Measurements from ENCODE around the gene MYOM1. TPM values are rescaled to one million over a fixed set of nuclear protein-coding genes. Genes with fewer than 3 reads are reported as not detected.
"Not testable (repeated sequence)": the region's sequence is repeated elsewhere in the genome, so short reads cannot be mapped to it uniquely, and the experiment has no call there.

Gene MYOM1
- total RNA-seq, 1 donor from 2014 or later: 2.5 TPM

- ATAC-seq: peak; percentile 97
Measured at GRCh38 chr18:3037423-3037915, 182.3 kb downstream of the MYOM1 start.

DNA sequence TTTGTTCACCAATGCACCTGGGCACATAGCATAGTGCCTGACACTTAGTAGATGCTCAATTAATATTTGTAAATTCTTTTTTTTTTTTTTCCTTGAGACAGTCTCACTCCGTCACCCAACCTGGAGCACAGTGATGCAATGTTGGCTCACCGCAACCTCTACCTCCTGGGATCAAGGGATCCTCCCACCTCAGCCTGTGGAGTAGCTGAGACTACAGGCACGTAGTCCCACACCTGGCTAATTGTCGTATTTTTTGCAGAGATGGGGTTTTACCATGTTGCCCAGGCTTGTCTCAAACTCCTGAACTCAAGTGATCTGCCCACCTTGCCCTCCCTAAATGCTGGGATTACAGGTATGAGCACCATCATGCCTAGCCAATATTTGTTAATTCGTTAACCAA lies 183.7 kb downstream of the MYOM1 start:
- Histone ChIP-seq H3K4me1 (peaks cover 4% of the 10 kb centered on the region), H3K9me3 (no peaks in the 10 kb centered on the region), H3K4me3 (no peak overlapping the region), H3K27ac (no peak overlapping the region), H3K36me3 (no peaks in the 10 kb centered on the region), H3K27me3 (no peaks in the 10 kb centered on the region)
- TF ChIP-seq, protein P1, sequence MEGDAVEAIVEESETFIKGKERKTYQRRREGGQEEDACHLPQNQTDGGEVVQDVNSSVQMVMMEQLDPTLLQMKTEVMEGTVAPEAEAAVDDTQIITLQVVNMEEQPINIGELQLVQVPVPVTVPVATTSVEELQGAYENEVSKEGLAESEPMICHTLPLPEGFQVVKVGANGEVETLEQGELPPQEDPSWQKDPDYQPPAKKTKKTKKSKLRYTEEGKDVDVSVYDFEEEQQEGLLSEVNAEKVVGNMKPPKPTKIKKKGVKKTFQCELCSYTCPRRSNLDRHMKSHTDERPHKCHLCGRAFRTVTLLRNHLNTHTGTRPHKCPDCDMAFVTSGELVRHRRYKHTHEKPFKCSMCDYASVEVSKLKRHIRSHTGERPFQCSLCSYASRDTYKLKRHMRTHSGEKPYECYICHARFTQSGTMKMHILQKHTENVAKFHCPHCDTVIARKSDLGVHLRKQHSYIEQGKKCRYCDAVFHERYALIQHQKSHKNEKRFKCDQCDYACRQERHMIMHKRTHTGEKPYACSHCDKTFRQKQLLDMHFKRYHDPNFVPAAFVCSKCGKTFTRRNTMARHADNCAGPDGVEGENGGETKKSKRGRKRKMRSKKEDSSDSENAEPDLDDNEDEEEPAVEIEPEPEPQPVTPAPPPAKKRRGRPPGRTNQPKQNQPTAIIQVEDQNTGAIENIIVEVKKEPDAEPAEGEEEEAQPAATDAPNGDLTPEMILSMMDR (IDR thresholded peaks at IDR 0.05): no peak
- ATAC-seq: no peak
- intact Hi-C loops (cut with DNase I): no loop called here
- no peak for DNase-seq

More at GRCh38 chr18:3037423-3037915, 182.3 kb downstream of the MYOM1 start:
- intact Hi-C loops (cut with DNase I): no loop called here
- peaks cover 4% of the 10 kb centered on the region for H3K4me1 ChIP-seq
- no peak for DNase-seq
- H3K27me3 ChIP-seq: no peaks in the 10 kb centered on the region
- H3K4me3 ChIP-seq: no peak overlapping the region
- peak overlapping the region; percentile 75 for H3K27ac ChIP-seq
- TF ChIP-seq, protein P1 (IDR thresholded peaks at IDR 0.05): no peak
- no peaks in the 10 kb centered on the region for H3K36me3 ChIP-seq
- no peaks in the 10 kb centered on the region for H3K9me3 ChIP-seq

GRCh38 chr18:3035635-3036034 lies 184.1 kb downstream of the MYOM1 start:
- ATAC-seq (no peak), DNase-seq (no peak)
- H3K4me1 ChIP-seq: peaks cover 4% of the 10 kb centered on the region
- H3K36me3 ChIP-seq: no peaks in the 10 kb centered on the region
- no peaks in the 10 kb centered on the region for H3K27me3 ChIP-seq
- TF ChIP-seq, protein P1 (IDR thresholded peaks at IDR 0.05): no peak
- intact Hi-C loops (cut with DNase I): no loop called here
- no peaks in the 10 kb centered on the region for H3K9me3 ChIP-seq
- H3K4me3 ChIP-seq: no peak overlapping the region
- no peak overlapping the region for H3K27ac ChIP-seq

DNA sequence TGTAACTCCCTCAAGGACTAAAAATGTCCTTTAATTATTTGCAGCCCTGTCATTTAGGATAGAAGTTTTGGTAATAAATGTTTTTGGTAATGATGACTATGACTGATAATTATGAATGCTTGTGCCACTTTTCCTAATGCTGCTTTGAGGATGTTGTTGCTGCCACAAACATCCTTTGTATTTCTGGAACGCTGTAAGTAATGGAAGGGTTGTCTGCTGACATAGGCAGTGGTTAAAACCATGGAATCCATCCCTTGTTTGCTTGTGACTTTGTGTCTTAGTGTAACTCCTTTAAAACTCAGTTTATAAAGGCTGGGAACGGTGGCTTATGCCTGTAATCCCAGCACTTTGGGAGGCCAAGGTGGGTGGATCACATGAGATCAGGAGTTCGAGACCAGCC lies 187.0 kb downstream of the MYOM1 start:
- DNase-seq (no peak), ATAC-seq (no peak)
- TF ChIP-seq, protein P1 (IDR thresholded peaks at IDR 0.05): no peak
- Histone ChIP-seq H3K9me3 (no peaks in the 10 kb centered on the region), H3K27ac (no peak overlapping the region), H3K4me3 (no peak overlapping the region), H3K4me1 (peaks cover 13% of the 10 kb centered on the region), H3K27me3 (no peaks in the 10 kb centered on the region), H3K36me3 (no peaks in the 10 kb centered on the region)
- intact Hi-C loops (cut with DNase I): no loop called here

GRCh38 chr18:3029215-3029952 lies 190.4 kb downstream of the MYOM1 start:
- Histone ChIP-seq H3K27me3 (no peaks in the 10 kb centered on the region), H3K27ac (no peak overlapping the region), H3K4me1 (peaks cover 9% of the 10 kb centered on the region), H3K9me3 (no peaks in the 10 kb centered on the region), H3K4me3 (no peak overlapping the region), H3K36me3 (no peaks in the 10 kb centered on the region)
- intact Hi-C loops (cut with DNase I): no loop called here
- ATAC-seq: peak; percentile 77
- no peak for DNase-seq
- TF ChIP-seq, protein P1 (IDR thresholded peaks at IDR 0.05): no peak

- H3K9me3 ChIP-seq; H3K4me3 ChIP-seq; H3K4me1 ChIP-seq; ATAC-seq; intact Hi-C loops (cut with DNase I); H3K27me3 ChIP-seq; H3K36me3 ChIP-seq; DNase-seq; H3K27ac ChIP-seq: not testable (repeated sequence)
Measured at GRCh38 chr18:3028115-3028514, 191.7 kb downstream of the MYOM1 start.

Data from upper lobe of right lung (tissue), 1 donor.